OCI-LY3 (cell line): ENCODE results near the gene TPD52L2.

Experiments
- EZH2phosphoT487 ChIP-seq: fragments of 200-600 bp; shearing (Covaris generic); IDR thresholded peaks from 2 replicates; pipeline ENCODE4 v1.6.1; 2018; ENCODE audit warnings: antibody characterized with exemption, mixed run types, low read depth
- TF ChIP-seq, protein P1 (sequence below): fragments of 200-600, 300-600 bp; sonication (generic); IDR thresholded peaks from 2 replicates; pipeline ENCODE4 v1.5.1; 2014; ENCODE audit warnings: antibody characterized with exemption, low read length, low read depth

DNA sequence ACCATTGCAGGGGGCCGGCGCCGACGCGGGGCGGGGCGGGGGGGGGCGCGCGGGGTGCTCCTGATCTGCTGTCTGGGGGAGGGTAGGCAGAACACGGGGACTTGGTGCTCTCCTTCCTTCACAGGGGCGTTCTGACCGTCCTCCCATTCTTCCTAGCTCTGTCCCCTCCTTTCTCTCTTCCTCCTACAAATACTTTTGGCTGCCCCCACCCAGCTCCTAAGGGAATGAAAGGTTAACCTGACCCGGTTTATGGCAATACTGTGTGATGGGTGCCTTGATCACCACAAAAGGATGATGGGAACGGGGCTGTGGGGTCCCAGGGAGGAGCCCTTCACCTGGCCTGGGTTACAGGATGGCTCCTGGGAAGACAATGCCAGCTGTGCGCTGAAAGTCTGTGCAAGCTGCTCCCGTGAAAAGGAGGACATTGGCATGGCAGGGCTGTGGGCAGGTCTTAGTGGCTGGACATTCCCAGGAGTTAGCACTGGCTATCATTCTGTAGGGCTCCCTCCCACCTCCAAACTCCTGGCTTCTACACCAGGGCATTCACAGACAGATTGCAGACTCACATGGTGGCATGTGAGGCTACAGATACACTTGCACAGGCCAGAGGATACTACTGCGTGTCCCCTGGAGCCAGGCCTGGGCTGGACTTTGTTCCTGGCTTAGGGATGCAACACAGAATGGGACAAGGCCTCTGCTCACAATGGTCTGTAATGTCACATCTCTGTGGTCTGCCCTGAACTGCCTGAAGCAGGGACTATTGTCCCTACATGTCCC, 1.9 kb upstream of the TPD52L2 start:
- TF ChIP-seq, protein P1, sequence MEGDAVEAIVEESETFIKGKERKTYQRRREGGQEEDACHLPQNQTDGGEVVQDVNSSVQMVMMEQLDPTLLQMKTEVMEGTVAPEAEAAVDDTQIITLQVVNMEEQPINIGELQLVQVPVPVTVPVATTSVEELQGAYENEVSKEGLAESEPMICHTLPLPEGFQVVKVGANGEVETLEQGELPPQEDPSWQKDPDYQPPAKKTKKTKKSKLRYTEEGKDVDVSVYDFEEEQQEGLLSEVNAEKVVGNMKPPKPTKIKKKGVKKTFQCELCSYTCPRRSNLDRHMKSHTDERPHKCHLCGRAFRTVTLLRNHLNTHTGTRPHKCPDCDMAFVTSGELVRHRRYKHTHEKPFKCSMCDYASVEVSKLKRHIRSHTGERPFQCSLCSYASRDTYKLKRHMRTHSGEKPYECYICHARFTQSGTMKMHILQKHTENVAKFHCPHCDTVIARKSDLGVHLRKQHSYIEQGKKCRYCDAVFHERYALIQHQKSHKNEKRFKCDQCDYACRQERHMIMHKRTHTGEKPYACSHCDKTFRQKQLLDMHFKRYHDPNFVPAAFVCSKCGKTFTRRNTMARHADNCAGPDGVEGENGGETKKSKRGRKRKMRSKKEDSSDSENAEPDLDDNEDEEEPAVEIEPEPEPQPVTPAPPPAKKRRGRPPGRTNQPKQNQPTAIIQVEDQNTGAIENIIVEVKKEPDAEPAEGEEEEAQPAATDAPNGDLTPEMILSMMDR, result no peak
- TF ChIP-seq EZH2phosphoT487, result no peak
